HepG2 (cell line): ENCODE results near the gene ZNF511. TPM values are rescaled to one million over a fixed set of nuclear protein-coding genes. Genes with fewer than 3 reads are reported as not detected.

Experiments used
- ARID4A ChIP-seq: sonication (generic); formaldehyde crosslinking; IDR thresholded peaks from 2 replicates; pipeline ENCODE4 v1.5.0; 2020; ENCODE audit warnings: mild to moderate bottlenecking, missing genetic modification reagents, borderline replicate concordance
- CC2D1A ChIP-seq: sonication (generic); formaldehyde crosslinking; IDR thresholded peaks from 2 replicates; pipeline ENCODE4 v1.8.1; 2023; ENCODE audit warnings: mild to moderate bottlenecking, missing genetic modification reagents
- DMTF1 ChIP-seq: sonication (generic); formaldehyde crosslinking; IDR thresholded peaks from 2 replicates; pipeline ENCODE4 v1.4.0; 2020; ENCODE audit warnings: mild to moderate bottlenecking, missing genetic modification reagents
- ETV6 ChIP-seq: sonication (generic); formaldehyde crosslinking; conservative IDR thresholded peaks from 2 replicates; pipeline ENCODE4 v1.4.0; 2020; ENCODE audit warnings: missing genetic modification reagents
- JUN ChIP-seq: sonication (generic); formaldehyde crosslinking; IDR thresholded peaks from 2 replicates; pipeline ENCODE4 v1.4.0; 2020; ENCODE audit warnings: mild to moderate bottlenecking, missing genetic modification reagents
- KLF16 ChIP-seq, 2 experiments: sonication (generic) in 1 of 2; formaldehyde crosslinking in 1 of 2; IDR thresholded peaks; 2 replicates each; pipeline versions ENCODE4 v1.6.1 to v1.8.0; 2016 to 2023; ENCODE audit warnings: missing genetic modification reagents in 2 of 2, missing compliant biosample characterization in 1 of 2
- PCBP2 ChIP-seq: fragments of 200-400 bp; formaldehyde crosslinking; optimal IDR thresholded peaks from 2 replicates; pipeline ENCODE3; 2018; ENCODE audit warnings: low read length, low read depth; ENCODE audit not compliant: poor library complexity, severe bottlenecking
- RFX1 ChIP-seq: fragments of 450-650 bp; IDR thresholded peaks from 2 replicates; pipeline ENCODE4 v1.6.1; 2017
- SMAD1 ChIP-seq: sonication (generic); formaldehyde crosslinking; IDR thresholded peaks from 2 replicates; pipeline ENCODE4 v1.4.0; 2020; ENCODE audit warnings: missing genetic modification reagents, low read depth, mild to moderate bottlenecking, borderline replicate concordance
- THRA ChIP-seq: sonication (generic); formaldehyde crosslinking; IDR thresholded peaks from 2 replicates; pipeline ENCODE4 v1.4.0; 2020; ENCODE audit warnings: missing genetic modification reagents, borderline replicate concordance
- TOPORS ChIP-seq: sonication (generic); formaldehyde crosslinking; IDR thresholded peaks from 2 replicates; pipeline ENCODE4 v1.8.0; 2023; ENCODE audit warnings: mild to moderate bottlenecking, missing genetic modification reagents
- ZFP36 ChIP-seq: fragments of 150-350 bp; IDR thresholded peaks from 2 replicates; pipeline ENCODE4 v1.6.1; 2018; ENCODE audit warnings: borderline replicate concordance, low read length, low read depth; ENCODE audit not compliant: partially characterized antibody
- ZFP82 ChIP-seq: sonication (generic); formaldehyde crosslinking; IDR thresholded peaks from 2 replicates; pipeline ENCODE4 v1.5.1; 2020; ENCODE audit warnings: mild to moderate bottlenecking, missing genetic modification reagents, borderline replicate concordance
- ZNF224 ChIP-seq: sonication (generic); formaldehyde crosslinking; IDR thresholded peaks from 2 replicates; pipeline ENCODE4 v1.5.0; 2020; ENCODE audit warnings: mild to moderate bottlenecking, missing genetic modification reagents
- ZNF282 ChIP-seq: fragments of 450-650 bp; IDR thresholded peaks from 2 replicates; pipeline ENCODE4 v1.6.1; 2018; ENCODE audit not compliant: partially characterized antibody
- ZNF354B ChIP-seq: sonication (generic); formaldehyde crosslinking; IDR thresholded peaks from 2 replicates; pipeline ENCODE4 v1.8.0; 2022; ENCODE audit warnings: mild to moderate bottlenecking, missing genetic modification reagents
- ZNF598 ChIP-seq: sonication (generic); formaldehyde crosslinking; IDR thresholded peaks from 2 replicates; pipeline ENCODE4 v1.5.1; 2020; ENCODE audit warnings: mild to moderate bottlenecking, missing genetic modification reagents, borderline replicate concordance
- ZNF629 ChIP-seq: sonication (generic); formaldehyde crosslinking; conservative IDR thresholded peaks from 2 replicates; pipeline ENCODE4 v1.5.0; 2020; ENCODE audit warnings: missing genetic modification reagents
- ZNF772 ChIP-seq: sonication (generic); formaldehyde crosslinking; IDR thresholded peaks from 2 replicates; pipeline ENCODE4 v1.5.0; 2020; ENCODE audit warnings: mild to moderate bottlenecking, missing genetic modification reagents
- ZNF777 ChIP-seq: sonication (generic); formaldehyde crosslinking; IDR thresholded peaks from 2 replicates; pipeline ENCODE4 v1.4.0; 2020; ENCODE audit warnings: missing genetic modification reagents
- ZSCAN9 ChIP-seq: IDR thresholded peaks from 2 replicates; pipeline ENCODE4 v1.6.1; 2016; ENCODE audit warnings: borderline replicate concordance
- polyA plus RNA-seq, 8 experiments: library from polyadenylated mRNA; depleted of rRNA in 3 of 8; stranded (reverse) in 7 of 8; unstranded in 1 of 8; fragments of >200 nt; fragmentation: Illumina TruSeq in 4 of 8; extraction: Trizol in 4 of 8; gene quantifications; 2 replicates each; pipeline versions ENCODE4 v1.2.1 to v1.2.3, GENCODE V29; 2011 to 2016; ENCODE audit warnings: low read depth in 4 of 8, missing spikeins in 1 of 8, mixed read lengths in 1 of 8; ENCODE audit not compliant: insufficient read depth in 1 of 8
- total RNA-seq, 5 experiments: library from RNA; depleted of rRNA; stranded (reverse); fragments of >200 nt; fragmentation: Illumina TruSeq; extraction: Trizol; gene quantifications; 2 replicates each; pipeline ENCODE4 v1.2.3, GENCODE V29; 2016; ENCODE audit warnings: low read depth in 1 of 5
- TF ChIP-seq, protein P1 (sequence below): sonication (generic); formaldehyde crosslinking; IDR thresholded peaks from 2 replicates; pipeline ENCODE4 v1.5.0; 2020; ENCODE audit warnings: mild to moderate bottlenecking, missing genetic modification reagents

The ZNF511 gene
- total and polyA plus RNA-seq, 2 of the 13 experiments (the other 11 are each of a cell fraction or from before 2014, with no cell fraction given), result 35.6 to 66.4 TPM

DNA sequence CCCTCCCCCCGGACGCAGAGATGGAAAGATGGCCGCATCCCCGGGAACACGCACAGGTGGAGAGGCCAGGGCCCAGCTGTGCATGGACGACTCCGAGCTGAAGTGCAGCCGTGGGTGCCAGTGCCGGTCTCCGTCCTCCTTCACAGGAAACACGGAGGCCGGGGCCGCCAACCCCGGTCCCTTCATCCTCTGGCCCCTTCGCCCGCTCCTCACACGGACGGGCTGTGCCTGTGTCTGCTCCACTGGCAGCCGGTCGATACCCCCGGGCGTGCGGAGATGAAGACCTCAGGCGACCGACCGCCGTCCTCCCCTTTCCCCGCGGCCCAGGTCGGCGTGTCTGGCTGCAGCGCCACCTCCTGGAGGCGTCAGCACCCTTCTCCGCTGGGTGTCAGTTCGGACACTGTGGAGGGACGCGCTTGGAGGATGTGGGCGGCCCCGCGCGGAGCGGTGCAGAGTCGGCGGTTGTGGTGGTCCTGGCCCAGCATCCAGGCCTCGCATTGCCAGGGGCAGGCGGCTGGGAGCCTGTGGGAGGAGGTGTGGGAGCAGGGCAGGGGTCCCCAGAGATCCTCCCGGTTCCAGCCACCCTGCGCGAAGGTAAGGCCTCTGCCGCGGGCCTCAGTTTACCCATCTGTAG, 9.9 kb downstream of the ZNF511 start (continued):
- TF ChIP-seq THRA (CRISPR knock-in tag), result peak; percentile 83
- no peak for TF ChIP-seq ETV6 (CRISPR knock-in tag)
- no peak for TF ChIP-seq ZNF282
- no peak for TF ChIP-seq CC2D1A (CRISPR knock-in tag)
- no peak for TF ChIP-seq ZFP82 (CRISPR knock-in tag)
- TF ChIP-seq SMAD1 (CRISPR knock-in tag), result no peak
- TF ChIP-seq ZNF354B (CRISPR knock-in tag), result no peak
- TF ChIP-seq ZNF772 (CRISPR knock-in tag), result 0 out of 2 replicates have a peak, but pooled peaks have one; percentile 39
- TF ChIP-seq, protein P1, sequence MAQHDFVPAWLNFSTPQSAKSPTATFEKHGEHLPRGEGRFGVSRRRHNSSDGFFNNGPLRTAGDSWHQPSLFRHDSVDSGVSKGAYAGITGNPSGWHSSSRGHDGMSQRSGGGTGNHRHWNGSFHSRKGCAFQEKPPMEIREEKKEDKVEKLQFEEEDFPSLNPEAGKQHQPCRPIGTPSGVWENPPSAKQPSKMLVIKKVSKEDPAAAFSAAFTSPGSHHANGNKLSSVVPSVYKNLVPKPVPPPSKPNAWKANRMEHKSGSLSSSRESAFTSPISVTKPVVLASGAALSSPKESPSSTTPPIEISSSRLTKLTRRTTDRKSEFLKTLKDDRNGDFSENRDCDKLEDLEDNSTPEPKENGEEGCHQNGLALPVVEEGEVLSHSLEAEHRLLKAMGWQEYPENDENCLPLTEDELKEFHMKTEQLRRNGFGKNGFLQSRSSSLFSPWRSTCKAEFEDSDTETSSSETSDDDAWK, result no peak
- peak; percentile 59; the same call in 1 of the 2 replicates for TF ChIP-seq ARID4A (CRISPR knock-in tag)
- no peak for TF ChIP-seq ZNF224 (CRISPR knock-in tag)
- peak; percentile 72 for TF ChIP-seq ZNF777
- no peak for TF ChIP-seq ZNF598 (CRISPR knock-in tag)
- peak in 1 of 2 experiments; percentile 76; a peak in 2 of 4 replicates for TF ChIP-seq KLF16 (CRISPR knock-in tag; IDR thresholded peaks at IDR 0.05)
- TF ChIP-seq PCBP2, result no peak
- TF ChIP-seq JUN (CRISPR knock-in tag), result no peak
- TF ChIP-seq DMTF1 (CRISPR knock-in tag), result no peak
- no peak for TF ChIP-seq ZSCAN9 (CRISPR knock-in tag)
- TF ChIP-seq RFX1, result no peak
- no peak for TF ChIP-seq ZFP36
- TF ChIP-seq ZNF629 (CRISPR knock-in tag), result no peak
- no peak for TF ChIP-seq TOPORS (CRISPR knock-in tag)
